Activated T-helper 1 cell treated with anti-CD3 and anti-CD28 coated beads, Interleukin-2, amount 50 U/mL, for 16 hours (primary cell): Measurements from ENCODE around the gene RGS11.

Experiments used
- DNase-seq, 2 donors: peaks; one replicate each; pipeline ENCODE4 v3.0.0-alpha.2; 2020; ENCODE audit warnings: low read depth in 1 of 2, low spot score in 1 of 2

The RGS11 gene

DNA sequence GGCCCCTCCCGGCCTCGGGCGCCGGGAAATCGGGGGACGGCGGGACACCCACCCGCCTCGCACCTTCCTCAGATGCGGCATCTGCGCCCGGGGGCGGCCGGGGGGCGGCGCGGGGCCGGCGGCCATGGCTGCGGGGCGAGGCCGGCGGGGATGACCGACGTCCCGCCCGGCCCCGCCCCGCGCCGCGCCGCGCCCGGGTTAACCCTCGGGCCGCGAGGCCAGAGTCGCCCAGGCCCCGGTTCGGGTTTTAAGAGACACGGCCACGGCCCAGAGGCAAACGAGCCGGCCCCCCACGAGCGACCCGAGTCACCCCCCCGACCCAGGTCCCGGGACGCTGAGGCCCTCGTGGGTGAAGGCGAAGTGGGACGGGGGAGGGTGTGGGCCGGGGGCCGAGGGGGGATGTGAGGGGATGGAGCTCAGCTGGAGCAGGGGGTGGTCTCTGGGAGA lies at the start of gene RGS11:
Gene RGS11 (minus strand): TSS at position 159 of the 447 bp plus-strand sequence. CDS start 33 bp downstream, at position 126.
- no peak for DNase-seq

- peak; percentile 40 to 53 for DNase-seq
Observed at GRCh38 chr16:324451-325334, 48.9 kb upstream of the RGS11 start.

DNA sequence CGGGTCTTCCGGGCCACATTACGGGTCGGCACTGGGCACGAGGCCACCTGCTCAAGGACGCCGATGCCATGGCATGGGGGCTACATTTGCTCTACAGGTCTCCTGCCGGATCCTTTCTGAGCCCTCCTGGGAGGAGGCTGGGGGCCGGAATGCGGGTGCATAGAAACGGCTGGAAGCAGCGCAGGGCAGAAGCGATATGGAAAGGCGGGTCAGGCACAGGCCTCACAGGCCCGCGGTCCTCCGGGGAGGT lies 48.4 kb upstream of the RGS11 start:
- no peak for DNase-seq

GRCh38 chr16:322476-323143 lies 46.9 kb upstream of the RGS11 start:
- no peak for DNase-seq

DNA sequence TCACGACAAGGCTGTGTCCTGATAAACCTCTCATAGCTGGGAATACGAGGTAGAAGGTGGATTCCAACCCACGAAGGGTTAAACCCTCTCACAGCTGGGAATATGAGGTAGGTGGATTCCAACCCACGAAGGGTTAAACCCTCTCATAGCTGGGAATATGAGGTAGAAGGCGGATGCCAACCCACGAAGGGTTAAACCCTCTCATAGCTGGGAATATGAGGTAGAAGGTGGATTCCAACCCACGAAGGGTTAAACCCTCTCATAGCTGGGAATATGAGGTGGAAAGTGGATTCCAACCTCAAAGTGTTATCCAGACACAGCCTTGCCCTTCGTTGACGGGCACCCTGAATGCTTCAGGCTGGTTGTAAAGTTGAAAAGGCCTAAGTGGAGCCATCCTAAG lies 45.8 kb upstream of the RGS11 start:
- no peak for DNase-seq

DNA sequence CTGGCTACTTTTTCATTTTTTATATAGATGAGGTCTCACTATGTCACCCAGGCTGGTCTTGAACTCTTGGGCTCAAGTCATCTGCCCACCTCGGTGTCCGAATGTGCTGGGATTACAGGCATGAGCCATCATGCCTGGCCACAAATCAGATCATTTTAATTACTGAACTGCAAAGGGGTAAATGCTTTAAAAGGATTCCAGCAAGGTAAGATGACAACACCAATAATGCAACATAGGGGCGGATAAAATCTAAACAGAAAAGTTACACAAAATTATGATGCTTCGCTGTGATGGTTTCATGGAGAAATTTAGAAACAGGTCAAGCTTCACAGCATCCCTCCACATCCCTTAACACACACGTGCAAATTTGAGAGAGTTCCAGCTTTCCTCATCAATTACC lies 44.5 kb upstream of the RGS11 start:
- no peak for DNase-seq

- DNase-seq, result no peak
Observed at GRCh38 chr16:318628-319027, 42.9 kb upstream of the RGS11 start.

- no peak for DNase-seq
Observed at GRCh38 chr16:317583-317982, 41.8 kb upstream of the RGS11 start.

GRCh38 chr16:316741-317464 lies 41.2 kb upstream of the RGS11 start:
- no peak for DNase-seq

DNA sequence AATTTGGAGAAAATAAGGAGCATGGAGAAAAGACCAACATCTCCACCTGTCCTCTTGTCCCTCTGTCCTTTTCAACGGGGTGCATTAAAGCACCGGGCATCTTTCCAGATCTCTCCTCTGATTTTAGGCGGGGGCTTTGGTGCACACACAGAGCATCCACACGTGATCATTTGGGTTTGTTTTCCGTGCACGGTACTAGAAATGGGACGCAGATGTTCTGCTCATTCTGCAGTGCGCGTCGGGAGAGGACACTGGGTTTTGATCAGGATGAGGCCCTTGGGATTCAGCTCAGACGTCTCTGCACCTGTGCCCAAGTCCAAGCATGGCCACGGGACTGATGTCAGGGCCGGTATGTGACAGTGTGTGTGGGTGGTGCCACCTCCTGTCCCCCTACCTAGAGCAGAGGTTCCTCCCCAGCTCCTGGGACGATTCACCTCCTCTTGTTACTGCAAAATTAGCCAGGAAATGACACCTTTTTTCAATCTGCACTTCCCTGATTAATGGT lies 39.1 kb upstream of the RGS11 start:
- no peak for DNase-seq

DNA sequence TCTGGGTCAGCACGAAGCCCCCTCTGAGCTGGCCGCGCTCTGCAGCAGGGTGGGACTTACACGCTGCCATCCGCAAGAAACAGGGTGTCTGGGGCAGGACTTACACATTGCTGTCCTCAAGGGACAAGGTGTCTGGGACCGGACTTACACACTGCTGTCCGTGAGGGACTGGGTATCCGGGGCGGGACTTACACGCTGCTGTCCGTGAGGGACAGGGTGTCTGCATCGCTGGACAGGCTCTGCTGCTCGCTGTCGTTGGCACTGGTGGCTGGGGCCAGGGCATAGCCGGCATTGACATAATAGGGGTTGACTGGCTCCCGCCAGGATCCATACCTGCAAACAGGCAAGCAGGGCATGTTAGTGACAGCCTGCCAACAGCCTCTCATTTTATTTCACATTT lies 38.6 kb upstream of the RGS11 start:
- DNase-seq, result no peak

DNA sequence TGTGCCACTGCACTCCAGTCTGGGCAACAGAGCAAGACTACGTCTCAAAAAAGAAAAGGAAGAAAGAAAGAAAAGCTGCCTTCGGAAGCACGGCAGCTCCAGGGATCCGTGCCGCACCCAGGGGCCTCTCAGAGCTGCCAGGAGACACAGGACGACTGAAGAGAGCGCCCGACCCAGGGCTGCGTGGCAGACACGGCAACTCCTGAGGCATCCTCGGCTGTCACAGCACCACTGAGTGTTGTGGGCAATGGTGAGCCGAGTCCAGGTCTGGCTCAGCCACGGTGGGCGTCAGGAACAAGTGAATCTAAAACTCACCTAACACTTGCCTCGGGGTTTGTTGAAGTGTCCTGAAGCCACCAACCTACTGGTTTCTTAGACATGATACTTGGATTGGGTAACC lies 36.0 kb upstream of the RGS11 start:
- DNase-seq, result no peak

- DNase-seq, result no peak
Observed at GRCh38 chr16:309476-309875, 33.7 kb upstream of the RGS11 start.

GRCh38 chr16:307691-308312 lies 32.1 kb upstream of the RGS11 start:
- DNase-seq, result no peak

- DNase-seq, result no peak
Observed at GRCh38 chr16:306911-307370, 31.2 kb upstream of the RGS11 start.

- DNase-seq, result no peak
Observed at GRCh38 chr16:305916-306626, 30.3 kb upstream of the RGS11 start.

DNA sequence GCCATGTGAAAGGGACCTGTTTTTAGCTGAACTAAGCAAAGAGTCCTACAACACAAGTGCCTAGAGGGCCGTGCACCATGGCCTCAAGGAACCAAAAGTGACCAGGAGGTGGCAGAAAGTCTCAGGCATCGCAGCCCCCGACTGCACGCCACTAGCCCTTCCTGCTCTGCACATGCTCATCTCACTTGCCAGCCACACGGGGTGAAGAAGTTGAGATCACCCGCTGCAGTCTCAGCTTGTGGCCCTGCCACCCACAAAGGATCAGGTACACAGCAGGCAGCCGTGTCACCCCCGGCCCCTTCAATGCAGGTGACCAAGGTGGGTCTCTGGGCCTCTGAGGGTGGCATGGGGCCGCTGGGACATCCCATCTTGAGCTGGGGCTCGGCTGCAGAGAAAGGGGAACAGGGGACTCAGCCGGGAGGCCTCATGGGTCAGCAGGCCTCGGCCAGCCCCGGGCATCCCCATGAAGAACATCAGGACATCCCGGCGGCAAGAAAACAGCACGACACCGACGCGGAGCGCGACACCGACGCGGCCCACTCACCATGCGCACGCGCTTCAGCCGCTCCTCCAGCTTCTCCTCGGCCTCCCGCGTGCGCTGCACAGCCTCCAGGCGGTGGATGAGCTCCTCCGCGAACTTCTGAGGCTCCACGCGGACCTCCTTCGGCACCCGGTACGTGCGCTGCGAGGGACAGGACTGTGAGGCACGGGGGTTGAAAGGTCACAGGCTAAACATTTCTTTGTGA lies 28.2 kb upstream of the RGS11 start:
- no peak for DNase-seq

- DNase-seq, result no peak
Observed at GRCh38 chr16:301950-302349, 26.2 kb upstream of the RGS11 start.

DNA sequence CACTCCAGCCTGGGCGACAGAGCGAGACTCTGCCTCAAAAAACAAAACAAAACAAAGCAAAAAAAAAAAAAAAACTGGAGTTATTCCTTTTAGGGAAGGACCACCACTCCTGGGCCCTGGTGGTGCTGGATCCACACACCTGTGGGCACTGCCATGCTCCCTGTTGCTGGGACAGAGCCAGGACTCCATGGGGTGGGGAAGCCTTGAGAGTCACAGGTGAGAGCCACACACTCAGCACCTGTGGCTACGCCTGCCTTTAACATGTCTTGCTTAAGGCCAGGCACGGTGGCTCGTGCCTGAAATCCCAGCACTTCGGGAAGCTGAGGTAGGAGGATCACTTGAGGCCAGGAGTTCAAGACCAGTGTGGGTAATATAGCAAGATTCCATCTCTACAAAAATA lies 25.5 kb upstream of the RGS11 start:
- DNase-seq, result no peak

GRCh38 chr16:297832-298231 lies 22.1 kb upstream of the RGS11 start:
- DNase-seq, result no peak
